Aorta (tissue), 5 donors: Measurements from ENCODE around the gene EFHC1. TPM values are rescaled to one million over a fixed set of nuclear protein-coding genes. Genes with fewer than 3 reads are reported as not detected.

Experiments
- ATAC-seq: fragments of 200-7000 bp; cut with Tn5 transposase; one replicate; pipeline ENCODE4 v1.9.1; 2022; ENCODE audit warnings: moderate library complexity; ENCODE audit not compliant: low FRiP score
- DNase-seq, 2 donors: peaks; one replicate each; pipeline ENCODE4 v3.0.0-alpha.2; 2020
- H3K27ac ChIP-seq, 2 donors: one replicate each; pipeline ENCODE4 v1.5.1; 2013; ENCODE audit warnings: low read length in 2 of 2, mild to moderate bottlenecking in 2 of 2, moderate library complexity in 2 of 2, control low read depth in 1 of 2, inconsistent platforms in 1 of 2, low read depth in 1 of 2
- H3K27me3 ChIP-seq, 2 donors: one replicate each; pipeline ENCODE4 v1.6.1; 2013; ENCODE audit warnings: control low read depth in 1 of 2, low read length in 1 of 2, mild to moderate bottlenecking in 1 of 2, moderate library complexity in 1 of 2; ENCODE audit not compliant: insufficient read depth in 2 of 2, control insufficient read depth in 1 of 2
- H3K36me3 ChIP-seq, 2 donors: one replicate each; pipeline ENCODE4 v1.6.1; 2013; ENCODE audit warnings: control low read depth in 1 of 2, low read length in 1 of 2, mild to moderate bottlenecking in 1 of 2; ENCODE audit not compliant: insufficient read depth in 2 of 2, control insufficient read depth in 1 of 2
- H3K4me1 ChIP-seq, 2 donors: one replicate each; pipeline ENCODE4 v1.6.1; 2013; ENCODE audit warnings: low read length in 2 of 2, control low read depth in 1 of 2, mild to moderate bottlenecking in 1 of 2, moderate library complexity in 1 of 2; ENCODE audit not compliant: insufficient read depth in 2 of 2, control insufficient read depth in 1 of 2
- H3K4me3 ChIP-seq, 2 donors: one replicate each; pipeline ENCODE4 v1.5.1; 2013; ENCODE audit warnings: low read length in 2 of 2, control low read depth in 1 of 2, mild to moderate bottlenecking in 1 of 2
- H3K9me3 ChIP-seq: one replicate; pipeline ENCODE4 v1.6.1; 2013; ENCODE audit warnings: mild to moderate bottlenecking, low read length; ENCODE audit not compliant: control insufficient read depth
- WGBS, 2 donors: extraction: QIAGEN DNeasy Blood & Tissue Kit; methylation state at CpG; one replicate each; pipeline ENCODE4 v1.1.7; 2013; 5-methylcytosine and 5-hydroxymethylcytosine counted together
- intact Hi-C, 2 donors: fragments of 100-400 bp; cut with DNase I; formaldehyde crosslinking; loops; one replicate each; pipeline versions ENCODE4 v1.14.2 to v1.15.0; 2022
- polyA plus RNA-seq, 2 donors: library from polyadenylated mRNA; stranded (reverse); fragments of 200-250 nt; gene quantifications; one replicate each; pipeline ENCODE4 v1.2.3, GENCODE V29; 2013
- total RNA-seq, 2 donors: library from RNA; stranded (reverse); fragmentation: NEBNext Ultra II Directional; extraction: Animal tissue kit (Norgen Biotek cat#: 25700); gene quantifications; one replicate each; pipeline ENCODE4 v1.2.1, GENCODE V29; 2021
- donor health status: healthy with polysubstance abuse.
- donor health status: Bipolar disorder and iron deficiency.
- donor health status: DM: no; HTN: no; CAD: no.
- donor health status: DM: no; HTN: no; CAD: no.
- donor health status: DM: yes; HTN: yes; CAD: no.

EFHC1 gene
- total and polyA plus RNA-seq, 4 donors: 3.0 to 51.5 (median 21.1) TPM

DNA sequence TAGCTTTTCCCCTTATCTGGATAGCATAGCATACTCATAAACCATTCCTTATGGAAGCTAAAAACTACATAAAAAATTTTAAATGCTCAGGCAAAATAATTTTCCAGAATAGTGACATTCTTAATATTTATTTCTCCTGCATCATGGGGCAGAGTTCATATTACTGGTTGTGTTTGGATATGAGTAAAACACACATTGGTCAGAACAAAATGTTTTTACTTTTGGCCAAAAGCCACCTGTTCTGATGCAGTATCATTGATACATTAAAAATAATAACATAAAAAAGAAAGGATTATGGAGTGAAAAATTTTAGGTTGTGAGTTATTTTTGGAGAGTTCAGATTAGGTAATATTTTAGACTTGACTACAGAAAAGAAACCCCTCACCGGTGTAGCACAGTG lies 123.1 kb downstream of the EFHC1 start:
- peaks cover 6 to 38% of the 10 kb centered on the region in 2 donors for H3K4me1 ChIP-seq
- no peaks in the 10 kb centered on the region for H3K9me3 ChIP-seq
- 0 to 7% methylated on average over 1 of the region's 1 CpG for WGBS, 2 donors
- no peaks in the 10 kb centered on the region for H3K36me3 ChIP-seq
- ATAC-seq: no peak
- no peaks in the 10 kb centered on the region for H3K27me3 ChIP-seq
- H3K27ac ChIP-seq: peak overlapping the region in 1 of 2 donors; percentile 92
- H3K4me3 ChIP-seq: no peak overlapping the region
- DNase-seq: no peak
- intact Hi-C loops: no loop called here

DNA sequence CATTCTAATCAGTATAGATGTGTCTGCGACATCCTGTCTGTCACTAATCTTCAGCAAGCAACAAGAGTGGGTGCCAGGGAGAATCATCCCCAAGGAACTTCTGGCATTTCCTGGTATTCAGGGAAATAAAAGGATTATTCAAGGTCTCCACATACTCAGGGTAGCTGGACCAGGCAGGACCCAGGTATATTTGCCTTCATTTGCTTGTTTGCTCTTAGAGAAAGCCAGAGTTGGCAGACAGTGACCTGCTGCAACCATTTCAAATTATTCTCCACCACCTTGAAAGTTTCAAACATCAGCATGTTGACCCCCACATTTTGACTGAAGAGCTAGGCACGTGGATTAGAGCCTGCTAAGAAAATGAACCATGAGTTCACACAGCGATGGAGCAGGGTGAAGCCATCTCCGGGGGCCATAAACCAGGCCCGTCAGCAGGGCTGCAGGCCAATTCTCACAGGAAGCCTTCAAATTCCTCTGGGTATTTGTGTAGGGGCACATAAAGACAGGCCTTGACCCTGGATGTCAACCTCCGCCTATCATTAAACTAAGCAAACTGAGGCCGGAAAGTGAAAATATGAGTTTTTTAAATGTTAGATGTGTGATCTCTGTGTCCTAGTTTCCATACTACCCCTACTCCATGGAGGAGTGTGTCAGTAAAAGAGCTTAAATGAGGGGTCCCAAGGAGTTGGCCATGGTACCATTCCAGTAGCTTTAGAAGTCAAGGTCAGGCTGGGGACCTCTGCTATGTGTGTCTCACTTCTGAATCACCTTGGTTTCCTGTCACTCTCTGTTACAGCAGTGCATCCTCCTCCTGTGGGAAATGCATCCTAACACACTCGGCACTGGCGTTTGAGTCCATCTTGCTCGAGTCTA lies 123.8 kb downstream of the EFHC1 start:
- no peak overlapping the region for H3K4me3 ChIP-seq
- H3K9me3 ChIP-seq: no peaks in the 10 kb centered on the region
- 35 to 40% methylated on average over 10 of the region's 10 CpGs for WGBS, 2 donors
- DNase-seq (no peak), ATAC-seq (no peak)
- peak overlapping the region; percentile 92 to 94 for H3K27ac ChIP-seq
- H3K27me3 ChIP-seq: no peaks in the 10 kb centered on the region
- intact Hi-C loops: no loop called here
- H3K36me3 ChIP-seq: no peaks in the 10 kb centered on the region
- H3K4me1 ChIP-seq: peaks cover 9 to 38% of the 10 kb centered on the region in 2 donors

DNA sequence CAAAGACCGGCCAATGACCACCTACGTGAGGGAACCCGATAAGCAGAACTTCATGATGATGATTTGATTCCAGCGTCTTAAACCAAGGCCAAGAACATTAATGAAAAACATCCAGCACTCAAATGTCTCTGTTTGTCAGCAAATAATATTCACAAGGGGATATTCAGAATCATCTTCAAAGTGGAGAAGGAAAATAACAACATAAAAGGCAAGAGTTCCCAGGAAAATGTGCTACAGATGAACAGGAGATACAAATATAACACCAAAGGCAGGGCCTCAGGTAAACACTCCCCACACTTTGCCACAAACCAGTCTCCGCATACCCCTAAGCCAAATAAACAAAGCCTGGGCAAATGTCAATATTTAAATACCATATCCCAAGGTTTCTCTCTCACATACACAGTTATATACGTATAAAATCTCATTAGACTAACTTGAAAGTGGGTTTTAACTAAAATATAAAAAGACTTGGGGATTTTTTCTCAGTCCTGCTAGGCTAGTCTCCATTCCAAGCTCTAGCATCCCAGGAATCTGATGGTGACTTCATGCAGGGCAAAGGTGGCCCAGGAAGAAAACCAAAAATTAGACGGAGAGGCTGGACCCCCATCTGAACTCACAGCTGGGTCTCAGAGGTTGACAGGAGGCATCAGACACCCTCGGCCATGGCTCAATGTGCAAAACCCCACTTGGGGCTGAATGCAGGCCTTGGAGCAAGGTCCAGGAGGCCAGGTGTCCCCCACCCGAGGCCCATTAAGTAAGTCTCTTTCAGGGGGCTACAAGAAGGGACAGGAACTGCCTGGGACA lies 124.7 kb downstream of the EFHC1 start:
- ATAC-seq: no peak
- DNase-seq: no peak
- peaks cover 7 to 35% of the 10 kb centered on the region in 2 donors for H3K4me1 ChIP-seq
- peak overlapping the region; percentile 92 to 94 for H3K27ac ChIP-seq
- no peaks in the 10 kb centered on the region for H3K27me3 ChIP-seq
- no peak overlapping the region for H3K4me3 ChIP-seq
- intact Hi-C loops: loop anchor here in 1 of 2 donors (5.0 kb wide), 1 partner anchor 33 kb away; no protein-coding TSS in a partner anchor
- 54 to 60% methylated on average over 9 of the region's 9 CpGs for WGBS, 2 donors
- H3K36me3 ChIP-seq: no peaks in the 10 kb centered on the region
- no peaks in the 10 kb centered on the region for H3K9me3 ChIP-seq

DNA sequence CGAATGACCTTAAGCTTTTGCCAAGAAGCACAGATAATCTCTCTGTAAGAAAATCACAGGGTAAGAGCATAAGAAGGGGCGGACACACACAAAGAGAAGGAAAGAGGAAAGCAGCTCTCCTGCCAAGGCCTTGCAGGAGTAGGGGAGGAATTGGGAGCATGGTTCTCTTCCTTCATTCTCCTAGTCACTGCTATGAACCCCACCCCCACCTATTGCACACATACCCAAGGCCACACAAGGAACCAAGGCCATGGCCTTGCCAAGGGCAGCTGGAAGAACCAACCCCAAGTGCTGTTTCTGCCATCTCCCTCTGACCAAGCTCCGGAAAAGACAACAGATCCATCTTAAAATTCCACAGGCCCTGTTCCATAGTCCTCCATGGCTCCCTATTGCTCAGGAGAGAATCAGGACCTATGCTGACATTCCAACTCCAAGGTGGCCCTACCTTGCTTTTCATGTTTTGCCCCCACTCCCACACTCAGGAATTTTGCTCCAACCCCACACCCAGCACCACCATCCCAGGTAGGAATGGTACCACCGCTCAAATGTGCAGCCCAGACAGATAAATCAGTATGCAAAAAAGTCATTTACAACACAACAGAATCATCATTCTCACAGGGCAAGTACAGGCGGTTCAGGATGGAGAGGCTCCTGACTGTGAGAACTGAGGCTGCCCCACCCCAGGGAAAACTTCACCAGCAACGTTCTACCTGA lies 125.4 kb downstream of the EFHC1 start:
- 73 to 76% methylated on average over 6 of the region's 6 CpGs for WGBS, 2 donors

DNA sequence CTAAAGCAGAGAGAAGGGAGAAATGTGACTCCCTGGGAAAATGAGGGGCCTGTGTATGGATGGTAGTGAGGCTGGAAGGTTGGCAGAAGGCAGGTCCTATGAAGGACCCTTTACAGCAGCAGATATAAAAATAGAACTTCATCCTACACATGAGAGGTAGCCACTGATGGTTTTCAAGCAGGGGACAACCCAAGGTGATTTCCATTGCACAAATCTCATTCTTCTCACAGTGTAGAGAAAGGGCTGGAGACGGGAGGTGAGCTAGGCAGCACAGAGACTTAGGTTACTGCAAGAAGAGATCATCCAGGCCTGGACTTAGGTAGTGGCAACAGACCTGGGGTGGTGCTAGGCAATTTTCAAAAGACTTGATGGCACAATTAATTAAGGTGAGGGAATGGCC lies 126.0 kb downstream of the EFHC1 start:
- intact Hi-C loops: loop anchor here in 1 of 2 donors (5.0 kb wide), 1 partner anchor 34 kb away; no protein-coding TSS in a partner anchor
- Histone ChIP-seq H3K36me3 (no peaks in the 10 kb centered on the region), H3K4me3 (no peak overlapping the region), H3K4me1 (peaks cover 7 to 30% of the 10 kb centered on the region in 2 donors), H3K9me3 (no peaks in the 10 kb centered on the region), H3K27ac (peak overlapping the region in 1 of 2 donors; percentile 2), H3K27me3 (no peaks in the 10 kb centered on the region)
- DNase-seq (no peak), ATAC-seq (no peak)
- 64 to 66% methylated on average over 1 of the region's 1 CpG for WGBS, 2 donors

More for the DNA sequence above, 125.4 kb downstream of the EFHC1 start:
- peak overlapping the region in 1 of 2 donors; percentile 42 for H3K27ac ChIP-seq
- intact Hi-C loops: loop anchor here in 1 of 2 donors (5.0 kb wide), 1 partner anchor 33 kb away; no protein-coding TSS in a partner anchor
- no peaks in the 10 kb centered on the region for H3K36me3 ChIP-seq
- no peaks in the 10 kb centered on the region for H3K9me3 ChIP-seq
- H3K4me3 ChIP-seq: no peak overlapping the region
- DNase-seq (no peak), ATAC-seq (no peak)
- no peaks in the 10 kb centered on the region for H3K27me3 ChIP-seq
- H3K4me1 ChIP-seq: peaks cover 7 to 32% of the 10 kb centered on the region in 2 donors

DNA sequence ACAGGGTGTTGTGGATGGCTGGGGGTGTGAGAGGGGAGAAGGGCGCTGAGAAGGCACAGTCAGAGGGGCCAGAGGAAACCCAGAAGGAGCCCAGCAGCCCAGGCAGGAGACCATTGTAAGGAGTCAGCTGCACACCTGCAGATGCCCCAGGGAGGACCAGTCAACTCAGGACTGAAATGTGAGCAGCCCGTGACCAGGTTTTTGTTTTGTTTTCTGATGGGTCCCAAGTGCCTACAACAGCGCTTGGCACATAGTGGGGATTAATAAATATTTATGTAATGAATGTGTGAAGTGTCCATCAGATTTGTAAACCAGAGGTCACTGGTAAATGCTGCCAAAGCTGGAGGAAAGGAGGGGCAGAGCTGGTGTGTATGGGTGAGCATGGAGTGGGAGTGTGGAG lies 126.5 kb downstream of the EFHC1 start:
- H3K36me3 ChIP-seq: no peaks in the 10 kb centered on the region
- H3K27ac ChIP-seq: peak overlapping the region in 1 of 2 donors; percentile 29
- H3K4me3 ChIP-seq: no peak overlapping the region
- no peaks in the 10 kb centered on the region for H3K9me3 ChIP-seq
- 67 to 72% methylated on average over 3 of the region's 3 CpGs for WGBS, 2 donors
- no peaks in the 10 kb centered on the region for H3K27me3 ChIP-seq
- H3K4me1 ChIP-seq: peaks cover 7 to 27% of the 10 kb centered on the region in 2 donors
- ATAC-seq (no peak), DNase-seq (no peak)
- intact Hi-C loops: loop anchor here in 1 of 2 donors (5.0 kb wide), 1 partner anchor 34 kb away; no protein-coding TSS in a partner anchor

DNA sequence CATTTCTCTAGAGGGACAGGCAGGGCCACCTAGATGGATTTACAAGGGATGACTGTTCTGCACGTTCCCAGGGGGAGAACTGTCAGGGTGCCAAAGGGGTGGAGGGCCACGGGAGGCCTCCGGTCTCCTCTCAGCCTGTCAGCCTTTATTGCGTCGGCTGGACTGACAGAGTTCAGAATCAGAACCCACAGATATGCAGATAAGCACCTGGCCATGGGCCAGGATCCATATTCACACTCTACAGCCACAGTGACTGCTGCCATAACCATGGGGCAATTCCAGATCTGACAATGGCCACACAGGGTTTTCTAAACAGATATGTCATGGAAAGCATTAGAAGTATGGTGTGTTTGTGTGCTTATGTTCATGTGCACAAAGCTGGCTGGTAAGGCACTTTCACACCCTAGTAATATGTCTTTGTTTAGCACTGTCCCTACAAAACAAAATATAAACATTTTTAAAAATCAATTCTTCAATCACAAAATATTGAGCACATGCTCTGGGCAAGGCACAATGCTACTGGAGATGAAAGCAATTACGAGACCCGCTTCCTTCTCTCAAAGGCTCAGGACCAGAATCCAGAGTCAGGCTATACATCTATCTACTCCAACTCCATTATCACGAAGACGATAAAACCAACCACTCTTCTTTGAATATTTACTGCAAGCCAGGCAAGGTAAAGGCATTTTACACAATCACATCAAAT lies 127.7 kb downstream of the EFHC1 start:
- 34 to 38% methylated on average over 9 of the region's 9 CpGs for WGBS, 2 donors

More for the DNA sequence above, 127.7 kb downstream of the EFHC1 start:
- ATAC-seq: no peak
- peak overlapping the region in 1 of 2 donors; percentile 32 for H3K27ac ChIP-seq
- H3K4me1 ChIP-seq: peaks cover 7 to 19% of the 10 kb centered on the region in 2 donors
- H3K9me3 ChIP-seq: no peaks in the 10 kb centered on the region
- no peak overlapping the region for H3K4me3 ChIP-seq
- H3K27me3 ChIP-seq: no peaks in the 10 kb centered on the region
- intact Hi-C loops: loop anchor here in 1 of 2 donors (5.0 kb wide), 1 partner anchor 35 kb away; no protein-coding TSS in a partner anchor
- no peaks in the 10 kb centered on the region for H3K36me3 ChIP-seq
- DNase-seq: peak in 1 of 2 donors; percentile 55
